Lower lobe of right lung (tissue), 2 donors: ENCODE data around the gene PTPMT1. TPM values are rescaled to one million over a fixed set of nuclear protein-coding genes. Genes with fewer than 3 reads are reported as not detected.

Experiments
- ATAC-seq, 2 donors: fragments of 200-7000 bp; cut with Tn5 transposase; one replicate each; pipeline ENCODE4 v1.9.1; 2020 to 2022; ENCODE audit warnings: mild to moderate bottlenecking in 2 of 2, moderate library complexity in 2 of 2
- DNase-seq: peaks from one replicate; pipeline ENCODE4 v3.0.0-alpha.2; 2020
- H3K27ac ChIP-seq: fragments of 200-600 bp; one replicate; pipeline ENCODE4 v1.8.0; 2022
- H3K27me3 ChIP-seq: fragments of 200-600 bp; one replicate; pipeline ENCODE4 v1.8.0; 2022; ENCODE audit warnings: low read depth
- H3K36me3 ChIP-seq: fragments of 200-600 bp; one replicate; pipeline ENCODE4 v1.8.0; 2022; ENCODE audit warnings: mild to moderate bottlenecking
- H3K4me1 ChIP-seq: fragments of 200-600 bp; one replicate; pipeline ENCODE4 v1.8.0; 2022
- H3K4me3 ChIP-seq: fragments of 200-600 bp; one replicate; pipeline ENCODE4 v1.8.0; 2022; ENCODE audit warnings: mild to moderate bottlenecking
- H3K9me3 ChIP-seq: fragments of 200-600 bp; one replicate; pipeline ENCODE4 v1.8.0; 2022
- intact Hi-C: fragments of 100-400 bp; cut with DNase I; formaldehyde crosslinking; loops from one replicate; pipeline ENCODE4 v1.11.0; 2022
- long read RNA-seq: library from polyadenylated mRNA; unstranded; transcript quantifications from one replicate; pipeline ENCODE4 v2.0.0, GENCODE V29; 2021
- total RNA-seq: library from RNA; stranded (reverse); fragmentation: NEBNext Ultra II Directional; extraction: Animal tissue kit (Norgen Biotek cat#: 25700); gene quantifications from one replicate; pipeline ENCODE4 v1.2.1, GENCODE V29; 2021
- TF ChIP-seq, protein P1 (sequence below): fragments of 200-600 bp; IDR thresholded peaks from one replicate; pipeline ENCODE4 v1.8.0; 2022; ENCODE audit warnings: antibody characterized with exemption, mild to moderate bottlenecking
- donor health status: DM: no; HTN: yes; CAD: no; lungs with severe emphysema.

PTPMT1 gene, protein sequence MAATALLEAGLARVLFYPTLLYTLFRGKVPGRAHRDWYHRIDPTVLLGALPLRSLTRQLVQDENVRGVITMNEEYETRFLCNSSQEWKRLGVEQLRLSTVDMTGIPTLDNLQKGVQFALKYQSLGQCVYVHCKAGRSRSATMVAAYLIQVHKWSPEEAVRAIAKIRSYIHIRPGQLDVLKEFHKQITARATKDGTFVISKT
- 78.1 TPM for total RNA-seq
- long read RNA-seq, transcript PTPMT1-201 (3 exons, 928 nt), result minor isoform, 31 of 157 reads
- long read RNA-seq, transcript PTPMT1-205 (3 exons, 1,611 nt), result minor isoform, 13 of 157 reads
- long read RNA-seq, transcript PTPMT1-202 (4 exons, 768 nt), result major isoform, 91 of 157 reads
- long read RNA-seq, transcript PTPMT1-203 (2 exons, 1,014 nt), result minor isoform, 15 of 157 reads
- long read RNA-seq, partial matches to known transcripts, result 3 of 157 reads
- long read RNA-seq, other reads (novel, unspliced or antisense), result 4 of 157 reads

DNA sequence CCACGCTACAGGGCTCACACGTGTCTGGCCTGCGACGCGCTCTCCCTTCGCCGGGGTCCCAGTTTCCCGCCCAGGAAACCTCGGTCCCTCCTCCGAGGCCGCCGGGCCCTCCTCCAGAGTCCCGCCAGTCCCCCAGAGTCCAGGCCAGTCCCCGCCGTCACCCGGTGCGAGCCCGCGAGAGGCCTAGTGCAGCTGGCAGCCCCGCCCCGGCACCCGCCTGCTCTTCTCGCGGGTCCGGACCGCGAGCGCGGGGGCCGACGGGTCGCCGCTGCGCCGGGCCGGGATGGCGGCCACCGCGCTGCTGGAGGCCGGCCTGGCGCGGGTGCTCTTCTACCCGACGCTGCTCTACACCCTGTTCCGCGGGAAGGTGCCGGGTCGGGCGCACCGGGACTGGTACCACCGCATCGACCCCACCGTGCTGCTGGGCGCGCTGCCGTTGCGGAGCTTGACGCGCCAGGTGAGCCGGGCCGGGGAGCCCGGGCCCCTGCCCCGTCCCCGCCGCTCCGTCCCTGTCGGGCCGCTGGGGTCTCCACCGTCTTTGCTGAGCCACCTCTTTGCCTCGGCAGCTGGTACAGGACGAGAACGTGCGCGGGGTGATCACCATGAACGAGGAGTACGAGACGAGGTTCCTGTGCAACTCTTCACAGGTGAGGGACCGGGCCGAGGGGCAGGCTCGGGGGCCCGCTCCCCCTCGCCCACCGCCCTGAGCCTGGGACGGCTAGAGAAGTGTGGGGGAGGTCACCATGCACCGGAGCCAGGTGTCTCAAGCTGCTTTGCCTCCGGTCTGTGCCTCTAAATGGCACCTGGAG lies at the start of gene PTPMT1:
TSS of gene PTPMT1 (plus strand) at position 260 of the 809 bp plus-strand sequence. CDS start at position 284, 24 bp downstream.
- H3K4me3 ChIP-seq, result peak within 1 kb of the TSS; percentile 97
- intact Hi-C loops, result no loop called here
- peak; percentile 97 to 98 for ATAC-seq
- H3K4me1 ChIP-seq, result peaks cover 22% of the 10 kb centered on the region
- no peaks in the 10 kb centered on the region for H3K9me3 ChIP-seq
- H3K27ac ChIP-seq, result peak within 1 kb of the TSS; percentile 88
- TF ChIP-seq, protein P1, sequence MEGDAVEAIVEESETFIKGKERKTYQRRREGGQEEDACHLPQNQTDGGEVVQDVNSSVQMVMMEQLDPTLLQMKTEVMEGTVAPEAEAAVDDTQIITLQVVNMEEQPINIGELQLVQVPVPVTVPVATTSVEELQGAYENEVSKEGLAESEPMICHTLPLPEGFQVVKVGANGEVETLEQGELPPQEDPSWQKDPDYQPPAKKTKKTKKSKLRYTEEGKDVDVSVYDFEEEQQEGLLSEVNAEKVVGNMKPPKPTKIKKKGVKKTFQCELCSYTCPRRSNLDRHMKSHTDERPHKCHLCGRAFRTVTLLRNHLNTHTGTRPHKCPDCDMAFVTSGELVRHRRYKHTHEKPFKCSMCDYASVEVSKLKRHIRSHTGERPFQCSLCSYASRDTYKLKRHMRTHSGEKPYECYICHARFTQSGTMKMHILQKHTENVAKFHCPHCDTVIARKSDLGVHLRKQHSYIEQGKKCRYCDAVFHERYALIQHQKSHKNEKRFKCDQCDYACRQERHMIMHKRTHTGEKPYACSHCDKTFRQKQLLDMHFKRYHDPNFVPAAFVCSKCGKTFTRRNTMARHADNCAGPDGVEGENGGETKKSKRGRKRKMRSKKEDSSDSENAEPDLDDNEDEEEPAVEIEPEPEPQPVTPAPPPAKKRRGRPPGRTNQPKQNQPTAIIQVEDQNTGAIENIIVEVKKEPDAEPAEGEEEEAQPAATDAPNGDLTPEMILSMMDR, result no peak
- peak; percentile 89 for DNase-seq
- H3K27me3 ChIP-seq, result no peaks in the 10 kb centered on the region
- peaks cover 25% of the 10 kb centered on the region for H3K36me3 ChIP-seq

DNA sequence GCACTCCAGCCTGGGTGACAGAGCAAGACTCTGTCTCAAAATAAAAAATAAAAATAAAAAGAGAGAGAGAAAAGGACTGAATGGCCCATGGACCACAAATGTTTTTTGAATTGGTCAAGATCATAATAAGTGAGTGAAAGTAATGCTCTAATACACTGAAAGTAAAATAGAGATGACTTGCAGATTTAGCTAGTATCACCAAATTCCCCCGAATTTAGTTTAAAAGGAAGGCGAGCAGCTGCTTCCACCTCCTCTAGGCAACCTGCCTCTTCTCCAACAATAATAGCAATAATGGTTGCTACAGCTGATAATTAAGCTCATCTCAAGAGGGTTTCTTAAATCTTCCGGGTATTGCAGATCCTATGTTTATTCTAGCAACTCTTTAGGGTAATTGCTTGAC lies 49.2 kb upstream of the PTPMT1 start:
- TF ChIP-seq, protein P1, result no peak
- no peak for ATAC-seq
- Histone ChIP-seq H3K4me1 (peaks cover 80% of the 10 kb centered on the region), H3K9me3 (no peaks in the 10 kb centered on the region), H3K4me3 (no peak overlapping the region), H3K36me3 (no peaks in the 10 kb centered on the region), H3K27ac (peak overlapping the region; percentile 75), H3K27me3 (no peaks in the 10 kb centered on the region)
- intact Hi-C loops, result no loop called here
- DNase-seq, result no peak

GRCh38 chr11:47516984-47517853 lies 48.2 kb upstream of the PTPMT1 start:
- Histone ChIP-seq H3K9me3 (no peaks in the 10 kb centered on the region), H3K36me3 (no peaks in the 10 kb centered on the region), H3K27ac (no peak overlapping the region), H3K4me3 (no peak overlapping the region), H3K27me3 (no peaks in the 10 kb centered on the region), H3K4me1 (peaks cover 74% of the 10 kb centered on the region)
- intact Hi-C loops, result no loop called here
- TF ChIP-seq, protein P1, result no peak
- ATAC-seq, result no peak
- DNase-seq, result no peak

GRCh38 chr11:47518212-47518964 lies 47.0 kb upstream of the PTPMT1 start:
- Histone ChIP-seq H3K27ac (no peak overlapping the region), H3K9me3 (no peaks in the 10 kb centered on the region), H3K36me3 (no peaks in the 10 kb centered on the region), H3K4me3 (no peak overlapping the region), H3K27me3 (no peaks in the 10 kb centered on the region), H3K4me1 (peaks cover 73% of the 10 kb centered on the region)
- intact Hi-C loops, result no loop called here
- TF ChIP-seq, protein P1, result no peak
- DNase-seq, result no peak
- no peak for ATAC-seq
